KOPT-K1 (cell line): ENCODE data around the gene ABCC11.

Source experiments
- H3K27ac ChIP-seq: fragments of 200-600 bp; sonication (generic); 2 replicates; pipeline ENCODE4 v1.5.1; 2016; ENCODE audit warnings: antibody characterized with exemption, mild to moderate bottlenecking, low read depth, low read length; ENCODE audit not compliant: poor library complexity, severe bottlenecking
- H3K36me3 ChIP-seq: fragments of 200-600 bp; sonication (generic); 2 replicates; pipeline ENCODE4 v1.5.1; 2017; ENCODE audit warnings: antibody characterized with exemption, mild to moderate bottlenecking, low read length, moderate library complexity; ENCODE audit not compliant: insufficient read depth
- H3K9me3 ChIP-seq: fragments of 200-600 bp; sonication (generic); 2 replicates; pipeline ENCODE4 v1.5.1; 2017; ENCODE audit warnings: antibody characterized with exemption, low read length, mild to moderate bottlenecking; ENCODE audit not compliant: insufficient read depth, poor library complexity, severe bottlenecking

ABCC11 gene

GRCh38 chr16:48247311-48247710 lies at the start of gene ABCC11:
TSS of gene ABCC11 (minus strand) at chr16:48247539. CDS start at chr16:48231921, 15,618 bp downstream.
- no peak within 1 kb of the TSS for H3K27ac ChIP-seq
- no peaks in the 10 kb centered on the region for H3K9me3 ChIP-seq
- H3K36me3 ChIP-seq = peaks cover 6% of the 10 kb centered on the region

GRCh38 chr16:48295488-48296281 lies 48.3 kb upstream of the ABCC11 start:
- Histone ChIP-seq H3K9me3 (no peaks in the 10 kb centered on the region), H3K36me3 (peaks cover 77% of the 10 kb centered on the region), H3K27ac (no peak overlapping the region)

- peaks cover 76% of the 10 kb centered on the region for H3K36me3 ChIP-seq
- H3K27ac ChIP-seq = no peak overlapping the region
- no peaks in the 10 kb centered on the region for H3K9me3 ChIP-seq
Observed at GRCh38 chr16:48294724-48295123, 47.4 kb upstream of the ABCC11 start.

GRCh38 chr16:48292452-48292851 lies 45.1 kb upstream of the ABCC11 start:
- peaks cover 65% of the 10 kb centered on the region for H3K36me3 ChIP-seq
- peaks cover 4% of the 10 kb centered on the region for H3K9me3 ChIP-seq
- H3K27ac ChIP-seq = no peak overlapping the region

- H3K36me3 ChIP-seq = peaks cover 65% of the 10 kb centered on the region
- H3K27ac ChIP-seq = no peak overlapping the region
- H3K9me3 ChIP-seq = peaks cover 11% of the 10 kb centered on the region
Observed at GRCh38 chr16:48291754-48292153, 44.4 kb upstream of the ABCC11 start.

GRCh38 chr16:48291303-48291702 lies 44.0 kb upstream of the ABCC11 start:
- Histone ChIP-seq H3K36me3 (peaks cover 65% of the 10 kb centered on the region), H3K27ac (no peak overlapping the region), H3K9me3 (peaks cover 15% of the 10 kb centered on the region)

- H3K9me3 ChIP-seq = peaks cover 16% of the 10 kb centered on the region
- no peak overlapping the region for H3K27ac ChIP-seq
- H3K36me3 ChIP-seq = peaks cover 59% of the 10 kb centered on the region
Observed at GRCh38 chr16:48287239-48287638, 39.9 kb upstream of the ABCC11 start.

- Histone ChIP-seq H3K27ac (no peak overlapping the region), H3K36me3 (peaks cover 58% of the 10 kb centered on the region), H3K9me3 (peaks cover 16% of the 10 kb centered on the region)
Observed at GRCh38 chr16:48284772-48285409, 37.6 kb upstream of the ABCC11 start.

GRCh38 chr16:48282636-48283263 lies 35.4 kb upstream of the ABCC11 start:
- peaks cover 70% of the 10 kb centered on the region for H3K36me3 ChIP-seq
- no peak overlapping the region for H3K27ac ChIP-seq
- peaks cover 16% of the 10 kb centered on the region for H3K9me3 ChIP-seq

GRCh38 chr16:48280546-48280945 lies 33.2 kb upstream of the ABCC11 start:
- Histone ChIP-seq H3K27ac (no peak overlapping the region), H3K36me3 (peaks cover 66% of the 10 kb centered on the region), H3K9me3 (no peaks in the 10 kb centered on the region)

- H3K36me3 ChIP-seq = peaks cover 75% of the 10 kb centered on the region
- H3K9me3 ChIP-seq = no peaks in the 10 kb centered on the region
- no peak overlapping the region for H3K27ac ChIP-seq
Observed at GRCh38 chr16:48279199-48279598, 31.9 kb upstream of the ABCC11 start.

GRCh38 chr16:48277158-48277557 lies 29.8 kb upstream of the ABCC11 start:
- no peaks in the 10 kb centered on the region for H3K9me3 ChIP-seq
- H3K27ac ChIP-seq = no peak overlapping the region
- H3K36me3 ChIP-seq = peaks cover 83% of the 10 kb centered on the region

- Histone ChIP-seq H3K36me3 (peaks cover 87% of the 10 kb centered on the region), H3K9me3 (no peaks in the 10 kb centered on the region), H3K27ac (no peak overlapping the region)
Observed at GRCh38 chr16:48276102-48276501, 28.8 kb upstream of the ABCC11 start.

- H3K9me3 ChIP-seq = no peaks in the 10 kb centered on the region
- no peak overlapping the region for H3K27ac ChIP-seq
- H3K36me3 ChIP-seq = peaks cover 91% of the 10 kb centered on the region
Observed at GRCh38 chr16:48274476-48274875, 27.1 kb upstream of the ABCC11 start.

GRCh38 chr16:48272837-48273421 lies 25.6 kb upstream of the ABCC11 start:
- H3K9me3 ChIP-seq = no peaks in the 10 kb centered on the region
- no peak overlapping the region for H3K27ac ChIP-seq
- peaks cover 83% of the 10 kb centered on the region for H3K36me3 ChIP-seq
